SK-N-MC (cell line): ENCODE results near the gene CSNK1D.
A peak's percentile ranks its signal among the peaks of the same experiment; 100 is the strongest.

Experiments used
- DNase-seq: peaks from one replicate; pipeline ENCODE4 v3.0.0-alpha.2; 2011; ENCODE audit warnings: low read depth, low spot score
- H3K27ac ChIP-seq: fragments of 200-600 bp; sonication (generic); 2 replicates; pipeline ENCODE4 v1.5.1; 2016; ENCODE audit warnings: mixed run types
- H3K36me3 ChIP-seq: fragments of 200-600 bp; sonication (generic); 2 replicates; pipeline ENCODE4 v1.6.1; 2017; ENCODE audit warnings: antibody characterized with exemption, low read length, mixed read lengths; ENCODE audit not compliant: insufficient read depth
- H3K4me3 ChIP-seq: fragments of 200-600 bp; sonication (generic); 2 replicates; pipeline ENCODE4 v1.5.1; 2016
- H3K9ac ChIP-seq: fragments of 200-600 bp; sonication (generic); 2 replicates; pipeline ENCODE4 v1.8.0; 2017; ENCODE audit warnings: mixed run types, mixed read lengths; ENCODE audit not compliant: insufficient read length
- H3K9me3 ChIP-seq: fragments of 200-600 bp; sonication (generic); 2 replicates; pipeline ENCODE4 v1.6.1; 2017; ENCODE audit warnings: low read depth, mild to moderate bottlenecking, antibody characterized with exemption, low read length, moderate library complexity, mixed read lengths
- EZH2 ChIP-seq: fragments of 200-600 bp; sonication (generic); IDR thresholded peaks from one replicate; pipeline ENCODE4 v1.6.1; 2017; ENCODE audit warnings: antibody characterized with exemption
- FOXP2 ChIP-seq: optimal IDR thresholded peaks from 2 replicates; pipeline ENCODE3; 2011; ENCODE audit warnings: mild to moderate bottlenecking, moderate library complexity; ENCODE audit not compliant: insufficient read depth; ENCODE audit errors: extremely low read length, control extremely low read depth
- POLR2AphosphoS5 ChIP-seq: IDR thresholded peaks from 2 replicates; pipeline ENCODE4 v1.6.1; 2012; ENCODE audit warnings: mild to moderate bottlenecking, low read depth, low read length, borderline replicate concordance

The CSNK1D gene

GRCh38 chr17:82314012-82314726 is 40.7 kb upstream of the CSNK1D start:
- Histone ChIP-seq H3K36me3 (no peaks in the 10 kb centered on the region), H3K9me3 (no peaks in the 10 kb centered on the region), H3K9ac (no peak overlapping the region), H3K27ac (no peak overlapping the region), H3K4me3 (no peak overlapping the region)
- no peak for DNase-seq
- TF ChIP-seq FOXP2 (no peak), EZH2 (no peak), POLR2AphosphoS5 (no peak)

DNA sequence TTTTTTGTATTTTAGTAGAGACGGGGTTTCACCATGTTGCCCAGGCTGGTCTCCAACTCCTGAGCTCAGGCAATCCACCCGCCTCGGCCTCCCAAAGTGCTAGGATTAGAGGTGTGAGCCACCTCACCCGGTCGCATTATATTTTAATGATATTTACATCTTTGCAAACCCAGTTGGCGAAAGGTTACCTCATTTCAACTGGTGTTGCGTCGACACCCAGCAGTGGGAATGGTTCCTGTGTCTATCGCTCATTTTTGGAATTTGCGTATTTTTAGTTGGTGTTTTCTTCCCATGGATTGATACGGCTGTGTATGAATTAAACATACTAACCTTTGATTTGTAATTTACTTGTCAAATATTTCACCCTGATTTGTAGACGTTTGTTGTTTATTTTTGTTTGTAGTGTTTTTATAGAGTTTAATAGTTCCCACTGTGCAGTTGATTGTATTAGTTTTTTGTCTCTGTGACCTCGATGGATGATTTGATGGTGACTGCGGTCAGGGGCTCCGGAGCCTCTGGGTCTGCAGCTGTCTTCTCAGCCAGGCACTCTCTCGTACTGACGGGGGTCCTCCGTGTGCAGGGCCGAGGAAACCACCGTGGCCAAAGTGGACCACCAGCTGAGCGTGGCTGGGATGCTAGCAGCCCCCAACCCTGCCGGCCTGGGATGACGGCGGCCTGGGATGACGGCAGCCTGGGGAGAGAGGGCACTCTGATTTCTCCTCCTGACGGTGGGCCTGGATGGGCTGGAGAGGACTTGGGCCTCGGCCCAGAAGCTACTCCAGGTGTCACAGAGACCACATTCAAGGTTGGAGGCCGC is 39.9 kb upstream of the CSNK1D start:
- Histone ChIP-seq H3K36me3 (no peaks in the 10 kb centered on the region), H3K9ac (no peak overlapping the region)

GRCh38 chr17:82311971-82312370 is 38.5 kb upstream of the CSNK1D start:
- Histone ChIP-seq H3K27ac (no peak overlapping the region), H3K9me3 (no peaks in the 10 kb centered on the region), H3K4me3 (no peak overlapping the region), H3K9ac (no peak overlapping the region), H3K36me3 (no peaks in the 10 kb centered on the region)
- TF ChIP-seq EZH2 = no peak
- TF ChIP-seq POLR2AphosphoS5 = no peak
- TF ChIP-seq FOXP2 = no peak
- DNase-seq = no peak

More for the DNA sequence above, 39.9 kb upstream of the CSNK1D start:
- no peak overlapping the region for H3K27ac ChIP-seq
- H3K9me3 ChIP-seq = no peaks in the 10 kb centered on the region
- DNase-seq = no peak
- TF ChIP-seq FOXP2 = no peak
- TF ChIP-seq POLR2AphosphoS5 = no peak
- TF ChIP-seq EZH2 = no peak
- no peak overlapping the region for H3K4me3 ChIP-seq

DNA sequence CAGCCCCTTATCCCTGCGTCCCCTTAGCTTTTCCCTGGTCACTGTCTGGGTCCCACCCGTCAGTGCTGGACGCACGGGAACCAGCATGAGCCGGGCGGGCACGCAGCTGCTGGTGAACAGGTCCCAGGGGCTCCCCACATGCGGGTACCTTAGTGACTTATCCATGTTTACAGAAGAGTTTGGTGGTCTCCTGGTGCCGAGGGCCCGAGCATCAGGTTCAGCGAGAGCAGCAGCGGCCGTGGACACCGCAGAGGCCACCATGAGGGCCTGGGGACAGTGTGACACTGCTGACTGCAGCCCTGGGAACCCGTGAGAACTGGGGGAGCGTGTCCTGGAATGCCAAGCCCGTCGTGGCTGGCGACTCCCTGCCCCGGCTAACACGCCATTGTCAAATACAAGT is 37.4 kb upstream of the CSNK1D start:
- TF ChIP-seq EZH2 = no peak
- no peak for TF ChIP-seq POLR2AphosphoS5
- no peak for TF ChIP-seq FOXP2
- no peaks in the 10 kb centered on the region for H3K9me3 ChIP-seq
- no peak overlapping the region for H3K27ac ChIP-seq
- H3K9ac ChIP-seq = no peak overlapping the region
- DNase-seq = no peak
- H3K36me3 ChIP-seq = no peaks in the 10 kb centered on the region
- no peak overlapping the region for H3K4me3 ChIP-seq

DNA sequence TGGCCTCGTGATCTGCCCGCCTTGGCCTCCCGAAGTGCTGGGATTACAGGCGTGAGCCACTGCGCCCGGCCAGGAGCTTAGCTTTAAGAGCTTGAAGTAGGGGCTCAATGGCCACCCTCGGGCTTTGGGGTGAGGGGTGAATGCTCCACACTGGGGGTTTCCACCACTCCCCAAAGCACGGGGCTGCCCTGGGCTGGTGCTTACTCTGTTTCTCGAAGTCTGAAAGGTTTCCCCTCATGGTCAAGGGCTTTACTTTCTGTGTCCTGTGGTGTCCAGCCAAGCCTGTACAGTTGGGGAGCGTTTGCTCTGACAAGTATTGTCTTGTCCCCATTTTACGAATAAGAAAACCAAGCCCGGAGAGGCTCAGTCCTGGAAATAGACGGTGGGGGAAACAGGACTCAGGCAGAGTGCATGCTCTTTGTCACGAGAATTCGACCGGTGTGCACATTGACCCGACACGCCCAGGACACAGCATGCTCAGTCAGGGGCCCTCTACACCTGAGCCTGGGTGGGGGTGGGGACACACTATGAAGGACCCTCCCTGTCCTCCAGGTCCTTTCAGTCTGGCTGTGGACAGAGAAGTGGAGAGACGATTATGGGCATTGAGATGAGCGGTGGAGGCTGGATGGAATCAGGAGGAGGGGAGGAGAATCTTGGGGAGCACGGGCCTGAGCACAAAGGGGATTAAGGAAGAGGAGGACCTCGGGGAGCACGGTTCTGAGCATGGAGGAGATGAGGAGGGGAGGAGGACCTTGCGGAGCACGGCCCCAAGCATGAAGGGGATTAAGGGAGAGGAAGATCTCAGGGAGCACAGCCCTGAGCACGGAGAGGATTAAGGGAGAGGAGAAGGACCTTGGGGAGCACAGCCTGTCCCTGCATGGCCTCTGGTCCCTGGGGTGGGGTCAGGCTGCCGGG is 36.4 kb upstream of the CSNK1D start:
- no peak for TF ChIP-seq POLR2AphosphoS5
- Histone ChIP-seq H3K27ac (no peak overlapping the region), H3K4me3 (no peak overlapping the region), H3K9me3 (no peaks in the 10 kb centered on the region), H3K36me3 (no peaks in the 10 kb centered on the region), H3K9ac (no peak overlapping the region)
- no peak for DNase-seq

DNA sequence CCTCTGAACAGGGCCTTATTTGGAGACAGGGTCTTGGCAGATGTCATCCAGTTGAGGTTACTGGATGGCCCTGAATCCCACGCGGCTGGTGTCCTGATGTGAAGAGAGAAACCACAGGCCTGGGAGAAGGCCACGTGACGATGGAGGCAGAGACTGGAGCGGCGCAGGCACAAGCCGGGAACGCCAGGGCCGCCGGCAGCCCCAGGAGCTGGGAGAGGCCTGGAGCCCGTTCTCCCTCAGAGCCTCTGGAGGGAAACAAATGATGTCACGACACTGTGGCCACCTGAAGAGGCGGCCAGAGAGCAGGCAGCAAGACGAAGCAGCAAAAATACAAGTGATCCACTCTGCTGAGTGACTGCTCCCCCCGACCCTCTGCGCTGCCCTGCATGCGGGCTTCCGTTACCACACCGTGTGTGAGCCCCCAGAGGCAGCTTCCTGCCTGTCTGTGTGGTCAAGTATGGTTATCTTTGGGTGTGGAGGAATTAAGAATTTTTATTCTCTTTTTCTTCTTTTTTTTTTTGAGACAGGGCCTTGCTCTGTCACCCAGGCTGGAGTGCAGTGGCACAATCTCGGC is 32.3 kb upstream of the CSNK1D start:
- Histone ChIP-seq H3K27ac (no peak overlapping the region), H3K4me3 (no peak overlapping the region), H3K9me3 (no peaks in the 10 kb centered on the region), H3K9ac (no peak overlapping the region), H3K36me3 (no peaks in the 10 kb centered on the region)
- no peak for DNase-seq
- TF ChIP-seq FOXP2 = no peak
- TF ChIP-seq EZH2 = no peak
- no peak for TF ChIP-seq POLR2AphosphoS5

GRCh38 chr17:82304826-82305726 is 31.6 kb upstream of the CSNK1D start:
- H3K36me3 ChIP-seq = no peaks in the 10 kb centered on the region
- no peak for TF ChIP-seq FOXP2
- TF ChIP-seq POLR2AphosphoS5 = no peak
- TF ChIP-seq EZH2 = no peak
- no peaks in the 10 kb centered on the region for H3K9me3 ChIP-seq
- H3K27ac ChIP-seq = 0 out of 2 replicates have a peak overlapping the region, but pooled peaks have one; percentile 0
- H3K9ac ChIP-seq = no peak overlapping the region
- DNase-seq = no peak
- no peak overlapping the region for H3K4me3 ChIP-seq
